Smooth muscle cell (in vitro differentiated cells): Measurements from ENCODE around the gene CLN5. TPM values are rescaled to one million over a fixed set of nuclear protein-coding genes. Genes with fewer than 3 reads are reported as not detected.
A peak's percentile ranks its signal among the peaks of the same experiment; 100 is the strongest.

Source experiments
- DNase-seq: peaks from one replicate; lab custom pipeline; 2025; ENCODE audit not compliant: unreplicated experiment; lab: John Stamatoyannopoulos, UW
- H2AFZ ChIP-seq: fragments of 200-600 bp; sonication (generic); 2 replicates; pipeline ENCODE4 v1.6.0; 2016; ENCODE audit warnings: antibody characterized with exemption, low read depth, mild to moderate bottlenecking
- H3F3A ChIP-seq: fragments of 200-600 bp; sonication (generic); 2 replicates; pipeline ENCODE4 v1.6.0; 2017; ENCODE audit warnings: antibody characterized with exemption, low read depth
- H3K27ac ChIP-seq: fragments of 200-600 bp; sonication (generic); 2 replicates; pipeline ENCODE4 v1.5.1; 2016; ENCODE audit warnings: low read depth, mild to moderate bottlenecking
- H3K27me3 ChIP-seq: fragments of 200-600 bp; sonication (generic); 2 replicates; pipeline ENCODE4 v1.6.1; 2016; ENCODE audit warnings: low read depth, mild to moderate bottlenecking
- H3K36me3 ChIP-seq: fragments of 200-600 bp; sonication (generic); 2 replicates; pipeline ENCODE4 v1.5.1; 2016; ENCODE audit warnings: low read depth
- H3K4me1 ChIP-seq: fragments of 200-600 bp; sonication (generic); 2 replicates; pipeline ENCODE4 v1.5.1; 2016; ENCODE audit warnings: low read depth
- H3K4me2 ChIP-seq: fragments of 200-600 bp; sonication (generic); 2 replicates; pipeline ENCODE4 v1.6.0; 2016; ENCODE audit warnings: mild to moderate bottlenecking
- H3K4me3 ChIP-seq: fragments of 200-600 bp; sonication (generic); 2 replicates; pipeline ENCODE4 v1.5.1; 2016; ENCODE audit warnings: mild to moderate bottlenecking
- H3K79me2 ChIP-seq: fragments of 200-600 bp; sonication (generic); 2 replicates; pipeline ENCODE4 v1.6.0; 2016; ENCODE audit warnings: low read depth, mild to moderate bottlenecking
- H3K9ac ChIP-seq: fragments of 200-600 bp; sonication (generic); 2 replicates; pipeline ENCODE4 v1.6.0; 2016; ENCODE audit warnings: low read depth
- H3K9me3 ChIP-seq: fragments of 200-600 bp; sonication (generic); replicated peaks from 2 replicates; pipeline ENCODE4 v1.5.1; 2016; ENCODE audit warnings: low read depth
- H4K20me1 ChIP-seq: fragments of 200-600 bp; sonication (generic); 2 replicates; pipeline ENCODE4 v1.6.0; 2016; ENCODE audit warnings: low read depth
- WGBS: methylation state at CpG from one replicate; pipeline ENCODE4 v1.1.7; 2016; ENCODE audit warnings: low lambda C conversion rate; 5-methylcytosine and 5-hydroxymethylcytosine counted together
- polyA plus RNA-seq: library from polyadenylated mRNA; unstranded; fragments of >200 nt; fragmentation: Nextera tagmentation; extraction: Ambion mirVana; gene quantifications from 2 replicates; pipeline ENCODE4 v1.2.1, GENCODE V29; 2016
- total RNA-seq: library from RNA; depleted of rRNA; stranded (reverse); fragments of >200 nt; gene quantifications from 2 replicates; pipeline ENCODE4 v1.2.3, GENCODE V29; 2014
- TF ChIP-seq, protein P1 (sequence below): fragments of 200-600 bp; sonication (generic); IDR thresholded peaks from 2 replicates; pipeline ENCODE4 v1.5.1; 2017; ENCODE audit warnings: borderline replicate concordance, mild to moderate bottlenecking, antibody characterized with exemption; ENCODE audit not compliant: insufficient read depth, poor library complexity, severe bottlenecking

The CLN5 gene
- total and polyA plus RNA-seq, 2 experiments from 2014 or later, result 17.9 to 33.5 TPM

DNA sequence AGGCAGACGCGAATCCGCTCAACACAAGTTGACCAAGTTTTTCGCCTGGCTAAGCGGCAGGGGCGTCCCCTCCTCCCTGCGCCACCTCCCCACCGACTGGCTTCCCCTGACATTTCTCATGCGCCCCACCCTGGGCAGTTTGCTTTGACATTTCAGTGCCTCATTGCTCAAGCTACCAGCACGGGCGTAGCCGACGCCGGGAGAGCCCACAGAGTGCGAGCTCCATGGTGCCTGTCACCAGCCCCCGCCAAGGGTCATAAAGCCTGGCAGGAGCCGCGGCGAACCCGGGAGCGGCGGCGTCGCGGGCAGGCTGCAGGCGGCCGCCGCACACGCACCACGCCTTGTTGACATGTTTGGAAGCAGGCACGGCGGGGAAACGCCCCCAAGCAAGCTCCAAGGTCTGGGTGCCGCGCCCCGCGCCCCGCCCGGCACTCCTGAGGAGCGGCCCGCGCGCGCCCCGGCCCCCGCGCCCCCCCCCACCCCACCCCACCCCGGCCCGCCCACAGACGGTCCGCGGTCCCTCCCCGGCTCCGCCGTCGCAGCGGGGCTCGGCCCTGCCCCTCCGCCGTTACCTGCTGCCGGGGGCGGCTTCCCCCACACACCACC lies 34.5 kb downstream of the CLN5 start:
- no peaks in the 10 kb centered on the region for H3K27me3 ChIP-seq
- peak overlapping the region; percentile 95 for H3K4me2 ChIP-seq
- peak; percentile 42 for DNase-seq
- peak overlapping the region; percentile 93 for H3K9ac ChIP-seq
- peaks cover 11% of the 10 kb centered on the region for H3F3A ChIP-seq
- TF ChIP-seq, protein P1, sequence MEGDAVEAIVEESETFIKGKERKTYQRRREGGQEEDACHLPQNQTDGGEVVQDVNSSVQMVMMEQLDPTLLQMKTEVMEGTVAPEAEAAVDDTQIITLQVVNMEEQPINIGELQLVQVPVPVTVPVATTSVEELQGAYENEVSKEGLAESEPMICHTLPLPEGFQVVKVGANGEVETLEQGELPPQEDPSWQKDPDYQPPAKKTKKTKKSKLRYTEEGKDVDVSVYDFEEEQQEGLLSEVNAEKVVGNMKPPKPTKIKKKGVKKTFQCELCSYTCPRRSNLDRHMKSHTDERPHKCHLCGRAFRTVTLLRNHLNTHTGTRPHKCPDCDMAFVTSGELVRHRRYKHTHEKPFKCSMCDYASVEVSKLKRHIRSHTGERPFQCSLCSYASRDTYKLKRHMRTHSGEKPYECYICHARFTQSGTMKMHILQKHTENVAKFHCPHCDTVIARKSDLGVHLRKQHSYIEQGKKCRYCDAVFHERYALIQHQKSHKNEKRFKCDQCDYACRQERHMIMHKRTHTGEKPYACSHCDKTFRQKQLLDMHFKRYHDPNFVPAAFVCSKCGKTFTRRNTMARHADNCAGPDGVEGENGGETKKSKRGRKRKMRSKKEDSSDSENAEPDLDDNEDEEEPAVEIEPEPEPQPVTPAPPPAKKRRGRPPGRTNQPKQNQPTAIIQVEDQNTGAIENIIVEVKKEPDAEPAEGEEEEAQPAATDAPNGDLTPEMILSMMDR, result no peak
- H3K4me1 ChIP-seq, result peaks cover 31% of the 10 kb centered on the region
- no peaks in the 10 kb centered on the region for H3K9me3 ChIP-seq
- peak overlapping the region; percentile 99 for H2AFZ ChIP-seq
- H3K36me3 ChIP-seq, result no peaks in the 10 kb centered on the region
- H3K27ac ChIP-seq, result peak overlapping the region; percentile 87
- H4K20me1 ChIP-seq, result peaks cover 50% of the 10 kb centered on the region
- peak overlapping the region; percentile 97 for H3K4me3 ChIP-seq
- H3K79me2 ChIP-seq, result peaks cover 54% of the 10 kb centered on the region
- 1% methylated on average over 32 of the region's 62 CpGs for WGBS

DNA sequence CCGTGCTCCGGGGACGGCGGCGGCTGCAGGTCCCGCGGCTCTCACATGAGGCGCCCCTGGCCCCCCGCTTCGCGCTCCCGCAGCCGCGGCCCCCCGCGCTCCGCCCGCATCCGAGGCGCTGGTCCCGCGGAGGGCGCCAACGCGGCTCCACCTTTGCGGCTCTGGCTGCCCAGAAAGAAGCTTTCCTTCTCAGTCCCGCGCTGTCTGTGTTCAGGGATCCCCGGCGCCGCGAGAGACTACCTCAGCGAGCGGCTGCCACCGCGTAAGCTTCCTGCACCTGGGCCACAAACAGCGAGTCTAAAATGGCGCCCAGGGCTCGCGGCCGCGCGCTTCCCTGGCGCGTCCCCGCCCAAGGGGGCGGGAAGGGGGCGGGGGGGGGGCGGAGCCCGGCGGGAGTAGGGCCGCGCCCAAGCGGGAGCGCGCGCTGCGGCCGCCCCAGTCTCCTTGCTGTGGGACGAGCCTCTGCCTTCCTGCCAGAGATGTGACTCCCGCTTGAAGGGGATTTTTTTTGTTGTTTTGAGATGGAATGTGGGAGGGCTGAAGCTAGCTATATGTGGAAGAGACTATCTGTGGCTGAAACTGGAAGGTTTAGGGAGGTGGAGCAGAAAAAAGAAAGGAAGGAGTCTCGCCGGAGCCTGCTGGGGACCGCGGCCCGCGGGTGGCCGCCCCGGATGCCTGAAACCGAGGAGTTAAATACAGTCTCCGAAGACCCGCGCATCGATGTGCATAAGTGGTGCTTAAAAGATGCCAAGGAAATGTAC lies 35.2 kb downstream of the CLN5 start, which contains the start of gene FBXL3:
Gene FBXL3, minus strand, starts transcription at position 299 of the 761 bp plus-strand sequence. CDS start 5,299 bp downstream, outside the sequence.
- peaks cover 11% of the 10 kb centered on the region for H3F3A ChIP-seq
- no peaks in the 10 kb centered on the region for H3K36me3 ChIP-seq
- peaks cover 31% of the 10 kb centered on the region for H3K4me1 ChIP-seq
- peak within 1 kb of the TSS; percentile 87 for H3K27ac ChIP-seq
- WGBS, result 1% methylated on average over 71 of the region's 74 CpGs
- no peaks in the 10 kb centered on the region for H3K27me3 ChIP-seq
- peak within 1 kb of the TSS; percentile 95 for H3K4me2 ChIP-seq
- H3K4me3 ChIP-seq, result peak within 1 kb of the TSS; percentile 97
- peak within 1 kb of the TSS; percentile 93 for H3K9ac ChIP-seq
- H4K20me1 ChIP-seq, result peaks cover 44% of the 10 kb centered on the region
- peak within 1 kb of the TSS; percentile 99 for H2AFZ ChIP-seq
- peak; percentile 66 for DNase-seq
- peaks cover 47% of the 10 kb centered on the region for H3K79me2 ChIP-seq
- H3K9me3 ChIP-seq, result no peaks in the 10 kb centered on the region
- TF ChIP-seq, protein P1, result no peak

- Histone ChIP-seq H2AFZ (peak overlapping the region; percentile 49), H3K36me3 (no peaks in the 10 kb centered on the region), H3K27ac (peak overlapping the region; percentile 71), H3F3A (peaks cover 11% of the 10 kb centered on the region), H3K79me2 (peaks cover 36% of the 10 kb centered on the region), H3K9me3 (no peaks in the 10 kb centered on the region), H3K4me3 (no peak overlapping the region), H3K4me1 (peaks cover 24% of the 10 kb centered on the region), H3K9ac (peak overlapping the region; percentile 38), H4K20me1 (peaks cover 32% of the 10 kb centered on the region), H3K4me2 (peak overlapping the region; percentile 82), H3K27me3 (no peaks in the 10 kb centered on the region)
- no peak for DNase-seq
- WGBS, result 57% methylated on average over 5 of the region's 5 CpGs
- TF ChIP-seq, protein P1, result no peak
Measured at GRCh38 chr13:77028202-77028601, 36.3 kb downstream of the CLN5 start.
